Nephron progenitor cell (in vitro differentiated cells): ENCODE results near the gene NXT1.
A peak's percentile ranks its signal among the peaks of the same experiment; 100 is the strongest.

ENCODE experiments used
- DNase-seq: peaks from one replicate; pipeline ENCODE4 v3.0.0; 2021
- H3K27ac Mint-ChIP-seq: 2 replicates; pipeline ENCODE4 v1.8.0; 2021; ENCODE audit warnings: mild to moderate bottlenecking, moderate library complexity, mixed read lengths
- H3K27me3 Mint-ChIP-seq: 2 replicates; pipeline ENCODE4 v1.8.0; 2021; ENCODE audit warnings: mild to moderate bottlenecking, low read depth, mixed read lengths; ENCODE audit not compliant: poor library complexity
- H3K36me3 Mint-ChIP-seq: 2 replicates; pipeline ENCODE4 v1.8.0; 2021; ENCODE audit warnings: low read depth, mixed read lengths
- H3K4me1 Mint-ChIP-seq: 2 replicates; pipeline ENCODE4 v1.8.0; 2021; ENCODE audit warnings: mixed read lengths
- H3K4me3 Mint-ChIP-seq: 2 replicates; pipeline ENCODE4 v1.8.0; 2021; ENCODE audit warnings: mild to moderate bottlenecking, moderate library complexity, mixed read lengths
- H3K9me3 Mint-ChIP-seq: 2 replicates; pipeline ENCODE4 v1.8.0; 2021; ENCODE audit warnings: mild to moderate bottlenecking, moderate library complexity, mixed read lengths
- TF ChIP-seq, protein P1 (sequence below): fragments of 200-600 bp; sonication (generic); IDR thresholded peaks from 2 replicates; pipeline ENCODE4 v1.5.0; 2021; ENCODE audit warnings: antibody characterized with exemption

The NXT1 gene

GRCh38 chr20:23371496-23371895 lies 20.9 kb downstream of the NXT1 start:
- TF ChIP-seq, protein P1, sequence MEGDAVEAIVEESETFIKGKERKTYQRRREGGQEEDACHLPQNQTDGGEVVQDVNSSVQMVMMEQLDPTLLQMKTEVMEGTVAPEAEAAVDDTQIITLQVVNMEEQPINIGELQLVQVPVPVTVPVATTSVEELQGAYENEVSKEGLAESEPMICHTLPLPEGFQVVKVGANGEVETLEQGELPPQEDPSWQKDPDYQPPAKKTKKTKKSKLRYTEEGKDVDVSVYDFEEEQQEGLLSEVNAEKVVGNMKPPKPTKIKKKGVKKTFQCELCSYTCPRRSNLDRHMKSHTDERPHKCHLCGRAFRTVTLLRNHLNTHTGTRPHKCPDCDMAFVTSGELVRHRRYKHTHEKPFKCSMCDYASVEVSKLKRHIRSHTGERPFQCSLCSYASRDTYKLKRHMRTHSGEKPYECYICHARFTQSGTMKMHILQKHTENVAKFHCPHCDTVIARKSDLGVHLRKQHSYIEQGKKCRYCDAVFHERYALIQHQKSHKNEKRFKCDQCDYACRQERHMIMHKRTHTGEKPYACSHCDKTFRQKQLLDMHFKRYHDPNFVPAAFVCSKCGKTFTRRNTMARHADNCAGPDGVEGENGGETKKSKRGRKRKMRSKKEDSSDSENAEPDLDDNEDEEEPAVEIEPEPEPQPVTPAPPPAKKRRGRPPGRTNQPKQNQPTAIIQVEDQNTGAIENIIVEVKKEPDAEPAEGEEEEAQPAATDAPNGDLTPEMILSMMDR = no peak
- H3K9me3 Mint-ChIP-seq = no peaks in the 10 kb centered on the region
- peaks cover 58% of the 10 kb centered on the region for H3K36me3 Mint-ChIP-seq
- H3K4me3 Mint-ChIP-seq = no peak overlapping the region
- H3K4me1 Mint-ChIP-seq = peaks cover 5% of the 10 kb centered on the region
- H3K27ac Mint-ChIP-seq = no peak overlapping the region
- no peak for DNase-seq
- H3K27me3 Mint-ChIP-seq = no peaks in the 10 kb centered on the region

DNA sequence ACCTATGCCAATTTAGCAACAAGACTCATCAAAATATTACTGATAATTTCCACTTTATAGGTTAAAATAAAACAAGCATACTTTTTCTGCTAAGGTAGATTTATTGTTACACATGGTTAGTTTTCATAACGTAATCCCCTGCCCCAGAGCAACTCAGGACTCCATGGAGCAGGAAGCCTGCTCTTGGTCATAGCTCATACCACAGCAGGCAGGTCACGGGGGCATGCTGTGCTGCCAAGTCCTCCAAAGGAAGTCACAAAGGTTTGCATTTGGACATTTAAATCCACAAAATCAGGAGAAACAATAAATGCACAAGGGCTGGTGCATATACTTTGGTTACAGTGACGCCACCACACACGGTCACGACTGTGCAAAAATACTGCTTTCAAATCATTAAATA lies 23.9 kb downstream of the NXT1 start:
- Mint-ChIP-seq H3K27ac (no peak overlapping the region), H3K9me3 (no peaks in the 10 kb centered on the region), H3K36me3 (peaks cover 71% of the 10 kb centered on the region)

GRCh38 chr20:23375827-23376226 lies 25.2 kb downstream of the NXT1 start:
- H3K4me1 Mint-ChIP-seq = no peaks in the 10 kb centered on the region
- DNase-seq = no peak
- H3K27me3 Mint-ChIP-seq = no peaks in the 10 kb centered on the region
- H3K4me3 Mint-ChIP-seq = no peak overlapping the region
- TF ChIP-seq, protein P1 = no peak
- no peaks in the 10 kb centered on the region for H3K9me3 Mint-ChIP-seq
- no peak overlapping the region for H3K27ac Mint-ChIP-seq
- H3K36me3 Mint-ChIP-seq = peaks cover 74% of the 10 kb centered on the region

More for the DNA sequence above, 23.9 kb downstream of the NXT1 start:
- Mint-ChIP-seq H3K27me3 (no peaks in the 10 kb centered on the region), H3K4me1 (no peaks in the 10 kb centered on the region), H3K4me3 (no peak overlapping the region)
- DNase-seq = no peak
- TF ChIP-seq, protein P1 = no peak

- TF ChIP-seq, protein P1 = no peak
- Mint-ChIP-seq H3K9me3 (peaks cover 15% of the 10 kb centered on the region), H3K36me3 (peaks cover 89% of the 10 kb centered on the region), H3K27me3 (no peaks in the 10 kb centered on the region), H3K4me3 (no peak overlapping the region), H3K4me1 (no peaks in the 10 kb centered on the region), H3K27ac (no peak overlapping the region)
- DNase-seq = no peak
Observed at GRCh38 chr20:23379772-23380171, 29.2 kb downstream of the NXT1 start.

DNA sequence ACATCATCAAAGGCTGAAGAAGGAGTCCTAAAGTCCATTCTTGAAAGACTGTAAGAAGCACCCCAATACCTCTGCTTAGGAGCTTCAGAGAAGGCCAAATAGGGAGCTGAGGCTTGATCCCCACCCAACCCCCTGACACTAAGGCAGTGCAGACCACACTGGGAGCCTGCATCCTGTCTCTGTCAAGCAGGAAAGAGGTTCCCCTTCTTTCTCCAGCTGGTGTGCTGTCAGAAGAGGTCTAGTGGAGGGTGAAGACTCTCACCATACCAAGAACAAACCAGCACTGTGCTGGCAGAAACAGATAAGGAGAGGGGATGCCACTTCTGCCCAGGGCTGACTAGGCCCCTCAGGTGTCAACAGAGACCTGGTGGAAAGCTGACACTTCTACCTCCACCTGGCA lies 31.3 kb downstream of the NXT1 start:
- TF ChIP-seq, protein P1 = no peak
- H3K27me3 Mint-ChIP-seq = no peaks in the 10 kb centered on the region
- no peak for DNase-seq
- H3K4me1 Mint-ChIP-seq = no peaks in the 10 kb centered on the region
- peaks cover 89% of the 10 kb centered on the region for H3K36me3 Mint-ChIP-seq
- no peak overlapping the region for H3K27ac Mint-ChIP-seq
- no peak overlapping the region for H3K4me3 Mint-ChIP-seq
- peaks cover 15% of the 10 kb centered on the region for H3K9me3 Mint-ChIP-seq

GRCh38 chr20:23386304-23387117 lies 35.9 kb downstream of the NXT1 start:
- DNase-seq = no peak
- peaks cover 93% of the 10 kb centered on the region for H3K36me3 Mint-ChIP-seq
- TF ChIP-seq, protein P1 = no peak
- no peak overlapping the region for H3K4me3 Mint-ChIP-seq
- peaks cover 15% of the 10 kb centered on the region for H3K9me3 Mint-ChIP-seq
- peak overlapping the region; percentile 68 for H3K27ac Mint-ChIP-seq
- no peaks in the 10 kb centered on the region for H3K4me1 Mint-ChIP-seq
- H3K27me3 Mint-ChIP-seq = no peaks in the 10 kb centered on the region
